WI38 (cell line): Measurements from ENCODE around the gene SLC30A5.
"Not testable (repeated sequence)": the region's sequence is repeated elsewhere in the genome, so short reads cannot be mapped to it uniquely, and the experiment has no call there.

Source experiments
- H3K4me3 ChIP-seq: 2 replicates; pipeline ENCODE4 v1.5.1; 2011; ENCODE audit warnings: low read depth, mild to moderate bottlenecking, control low read depth, low read length
- CTCF ChIP-seq: IDR thresholded peaks from 2 replicates; pipeline ENCODE4 v1.5.1; 2012; ENCODE audit warnings: low read depth, mild to moderate bottlenecking, control low read depth, low read length

SLC30A5 gene

GRCh38 chr5:69105996-69106906, 12.4 kb downstream of the SLC30A5 start:
- TF ChIP-seq CTCF = no peak

GRCh38 chr5:69108367-69108766, 14.6 kb downstream of the SLC30A5 start:
- not testable (repeated sequence) for H3K4me3 ChIP-seq

More at GRCh38 chr5:69105996-69106906, 12.4 kb downstream of the SLC30A5 start:
- H3K4me3 ChIP-seq = no peak overlapping the region

- no peak for TF ChIP-seq CTCF
- H3K4me3 ChIP-seq = no peak overlapping the region
Measured at GRCh38 chr5:69113851-69114250, 20.0 kb downstream of the SLC30A5 start.

- no peak overlapping the region for H3K4me3 ChIP-seq
- TF ChIP-seq CTCF = no peak
Measured at GRCh38 chr5:69115526-69115925, 21.7 kb downstream of the SLC30A5 start.

- H3K4me3 ChIP-seq = no peak overlapping the region
- TF ChIP-seq CTCF = no peak
Measured at GRCh38 chr5:69129413-69129812, 35.6 kb downstream of the SLC30A5 start.

GRCh38 chr5:69130241-69130640, 36.4 kb downstream of the SLC30A5 start:
- TF ChIP-seq CTCF = no peak
- no peak overlapping the region for H3K4me3 ChIP-seq

- no peak overlapping the region for H3K4me3 ChIP-seq
- TF ChIP-seq CTCF = no peak
Measured at GRCh38 chr5:69131304-69131703, 37.5 kb downstream of the SLC30A5 start.
